Endodermal cell (in vitro differentiated cells): ENCODE measurements around the gene AP3B2. TPM values are rescaled to one million over a fixed set of nuclear protein-coding genes. Genes with fewer than 3 reads are reported as not detected.

Experiments
- DNase-seq: peaks from one replicate; pipeline ENCODE4 v3.0.0-alpha.2; 2017
- H3K27ac ChIP-seq: 2 replicates; pipeline ENCODE4 v1.5.1; 2013; ENCODE audit warnings: mild to moderate bottlenecking, low read depth, low read length, moderate library complexity
- H3K27me3 ChIP-seq: 2 replicates; pipeline ENCODE4 v1.6.1; 2013; ENCODE audit warnings: mild to moderate bottlenecking, low read length, moderate library complexity; ENCODE audit not compliant: insufficient read depth, control insufficient read depth, poor library complexity, severe bottlenecking
- H3K36me3 ChIP-seq: 2 replicates; pipeline ENCODE4 v1.7.0; 2013; ENCODE audit warnings: mild to moderate bottlenecking, low read length, moderate library complexity; ENCODE audit not compliant: control insufficient read depth, insufficient read depth
- H3K4me1 ChIP-seq: one replicate; pipeline ENCODE4 v1.7.0; 2013; ENCODE audit warnings: low read length; ENCODE audit not compliant: control insufficient read depth, insufficient read depth
- H3K4me3 ChIP-seq: 2 replicates; pipeline ENCODE4 v1.5.1; 2013; ENCODE audit warnings: mild to moderate bottlenecking, low read length, moderate library complexity
- H3K9ac ChIP-seq: 2 replicates; pipeline ENCODE4 v1.6.1; 2013; ENCODE audit warnings: mild to moderate bottlenecking, low read length, moderate library complexity; ENCODE audit not compliant: poor library complexity, severe bottlenecking; ENCODE audit errors: extremely low read depth
- H3K9me3 ChIP-seq: 2 replicates; pipeline ENCODE4 v1.6.1; 2013; ENCODE audit warnings: mild to moderate bottlenecking, low read length, moderate library complexity; ENCODE audit not compliant: control insufficient read depth
- H3K27ac Mint-ChIP-seq: 2 replicates; pipeline ENCODE4 v1.8.0; 2020; ENCODE audit warnings: mixed read lengths
- H3K27me3 Mint-ChIP-seq: 2 replicates; pipeline ENCODE4 v1.8.0; 2021; ENCODE audit warnings: mild to moderate bottlenecking, mixed read lengths; ENCODE audit not compliant: insufficient read depth
- H3K36me3 Mint-ChIP-seq: 2 replicates; pipeline ENCODE4 v1.8.0; 2020; ENCODE audit warnings: low read depth, mixed read lengths
- H3K4me1 Mint-ChIP-seq: 2 replicates; pipeline ENCODE4 v1.8.0; 2020; ENCODE audit warnings: mixed read lengths
- H3K4me3 Mint-ChIP-seq: 2 replicates; pipeline ENCODE4 v1.8.0; 2020; ENCODE audit warnings: mild to moderate bottlenecking, moderate library complexity, mixed read lengths
- H3K9me3 Mint-ChIP-seq: 2 replicates; pipeline ENCODE4 v1.8.0; 2020; ENCODE audit warnings: mild to moderate bottlenecking, mixed read lengths
- CTCF ChIP-seq: fragments of 200-600 bp; sonication (generic); conservative IDR thresholded peaks from 2 replicates; pipeline ENCODE4 v1.5.0; 2021; ENCODE audit warnings: antibody characterized with exemption, mild to moderate bottlenecking
- WGBS, 2 experiments: methylation state at CpG; one replicate each; pipeline versions ENCODE4 v1.1.5 to v1.1.7; 2013; ENCODE audit warnings: missing lambda C conversion rate in 2 of 2, mixed read lengths in 1 of 2; ENCODE audit not compliant: insufficient coverage in 1 of 2, insufficient read length in 1 of 2; 5-methylcytosine and 5-hydroxymethylcytosine counted together
- total RNA-seq, 2 donors: library from RNA; stranded (reverse); fragmentation: NEBNext Ultra II Directional in 1 of 2; extraction: Animal tissue kit (Norgen Biotek cat#: 25700) in 1 of 2; gene quantifications; 2 replicates in 1 of 2; 3 replicates in 1 of 2; pipeline ENCODE4 v1.2.1, GENCODE V29; 2021

The AP3B2 gene
- total RNA-seq, 2 donors from 2014 or later: 22.4 to 24.4 TPM

GRCh38 chr15:82670699-82671098, 39.0 kb downstream of the AP3B2 start:
- H3K4me1 ChIP-seq: no peaks in the 10 kb centered on the region
- no peaks in the 10 kb centered on the region for H3K9me3 ChIP-seq
- 92 to 96% methylated on average over 4 of the region's 4 CpGs for WGBS, 2 experiments
- H3K36me3 Mint-ChIP-seq: no peaks in the 10 kb centered on the region
- H3K27ac ChIP-seq: no peak overlapping the region
- no peaks in the 10 kb centered on the region for H3K9me3 Mint-ChIP-seq
- H3K27me3 ChIP-seq: no peaks in the 10 kb centered on the region
- H3K27ac Mint-ChIP-seq: no peak overlapping the region
- DNase-seq: no peak
- H3K4me1 Mint-ChIP-seq: no peaks in the 10 kb centered on the region
- no peak overlapping the region for H3K9ac ChIP-seq
- no peaks in the 10 kb centered on the region for H3K27me3 Mint-ChIP-seq
- H3K4me3 Mint-ChIP-seq: no peak overlapping the region
- no peak for TF ChIP-seq CTCF
- no peak overlapping the region for H3K4me3 ChIP-seq
- H3K36me3 ChIP-seq: no peaks in the 10 kb centered on the region

DNA sequence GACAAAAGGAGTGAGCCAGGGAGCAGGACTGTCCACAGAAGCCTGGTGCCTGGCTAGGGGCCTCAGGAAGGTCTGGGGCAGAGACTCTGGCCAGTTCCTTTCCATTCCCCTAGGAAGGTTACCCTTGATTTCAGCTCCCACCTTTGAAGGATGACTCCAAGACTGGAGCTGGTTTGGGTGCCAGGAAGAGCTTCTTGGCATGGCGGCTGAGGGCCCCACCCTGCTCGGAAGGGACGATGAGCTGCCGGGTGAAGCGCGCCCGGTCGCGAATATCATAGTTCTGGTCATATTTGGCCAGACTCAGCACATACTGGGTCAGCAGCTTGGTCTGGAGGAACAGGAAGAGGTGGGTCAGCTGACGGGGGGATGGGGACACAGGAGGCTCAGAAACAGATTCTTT, 43.1 kb downstream of the AP3B2 start:
- WGBS, 2 experiments: 87 to 90% methylated on average over 9 to 10 of the region's 10 CpGs
- Histone ChIP-seq H3K9me3 (no peaks in the 10 kb centered on the region), H3K4me3 (no peak overlapping the region), H3K36me3 (no peaks in the 10 kb centered on the region), H3K27me3 (peaks cover 16% of the 10 kb centered on the region), H3K27ac (no peak overlapping the region), H3K9ac (no peak overlapping the region), H3K4me1 (no peaks in the 10 kb centered on the region)
- H3K27ac Mint-ChIP-seq: no peak overlapping the region
- H3K27me3 Mint-ChIP-seq: peaks cover 15% of the 10 kb centered on the region
- peaks cover 2% of the 10 kb centered on the region for H3K36me3 Mint-ChIP-seq
- peak; percentile 30 for DNase-seq
- no peak overlapping the region for H3K4me3 Mint-ChIP-seq
- no peaks in the 10 kb centered on the region for H3K4me1 Mint-ChIP-seq
- no peaks in the 10 kb centered on the region for H3K9me3 Mint-ChIP-seq
- no peak for TF ChIP-seq CTCF

DNA sequence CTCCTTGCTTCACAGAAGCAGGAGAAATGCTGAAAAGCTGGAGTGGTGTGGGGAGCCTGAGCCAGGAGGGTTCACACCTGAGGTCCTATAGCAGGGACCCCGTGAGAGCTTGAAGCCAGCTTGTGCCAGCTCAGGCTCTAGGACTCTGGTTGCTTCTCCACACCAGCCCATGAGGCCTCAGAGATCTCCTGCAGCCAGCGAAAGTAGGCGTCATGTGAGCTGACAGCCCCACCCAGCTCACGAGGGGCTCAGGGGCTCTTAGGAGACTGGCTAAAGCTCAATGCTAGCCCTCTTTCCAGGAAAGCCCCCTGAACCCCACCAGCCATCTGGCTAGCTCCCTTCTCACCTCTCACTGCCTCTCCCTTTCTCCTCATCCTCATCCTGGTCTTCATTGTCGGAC, 45.7 kb downstream of the AP3B2 start:
- Histone ChIP-seq H3K9ac (no peak overlapping the region), H3K27ac (no peak overlapping the region), H3K9me3 (no peaks in the 10 kb centered on the region), H3K36me3 (no peaks in the 10 kb centered on the region), H3K4me3 (no peak overlapping the region), H3K4me1 (no peaks in the 10 kb centered on the region), H3K27me3 (peaks cover 16% of the 10 kb centered on the region)
- no peaks in the 10 kb centered on the region for H3K4me1 Mint-ChIP-seq
- H3K9me3 Mint-ChIP-seq: no peaks in the 10 kb centered on the region
- no peak overlapping the region for H3K4me3 Mint-ChIP-seq
- H3K27ac Mint-ChIP-seq: no peak overlapping the region
- WGBS, 2 experiments: 85 to 93% methylated on average over 5 of the region's 5 CpGs
- DNase-seq: no peak
- H3K27me3 Mint-ChIP-seq: peaks cover 15% of the 10 kb centered on the region
- peaks cover 2% of the 10 kb centered on the region for H3K36me3 Mint-ChIP-seq
- no peak for TF ChIP-seq CTCF
